ENCODE data around the gene MSX1. TPM values are rescaled to one million over a fixed set of nuclear protein-coding genes. Genes with fewer than 3 reads are reported as not detected.

MSX1 gene
- total RNA-seq, 2 experiments from 2014 or later: 0.12 TPM; not detected in 1

DNA sequence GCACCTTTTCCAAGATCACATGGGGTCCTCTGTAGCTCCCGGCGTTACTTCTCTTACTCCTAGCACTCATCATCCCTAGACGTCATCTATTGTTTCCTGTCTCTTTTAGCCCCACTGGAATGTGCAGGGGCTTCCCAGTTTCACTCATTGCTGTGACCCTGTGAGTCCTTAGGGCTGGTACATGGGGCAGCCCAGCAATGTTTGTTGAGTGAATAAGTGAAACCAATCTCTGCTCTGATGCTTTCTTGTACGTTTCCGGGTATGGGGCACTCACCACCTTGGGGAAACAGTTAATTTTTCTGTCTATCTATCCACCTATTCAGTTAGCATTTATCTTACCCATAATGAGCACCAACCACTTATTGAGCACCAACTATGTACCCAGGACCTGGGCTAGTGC, 16.1 kb downstream of the MSX1 start:
- H3K27ac Mint-ChIP-seq: no peak overlapping the region
- H3K27me3 Mint-ChIP-seq: peaks cover 40% of the 10 kb centered on the region
- DNase-seq (no peak), ATAC-seq (no peak)
- H3K4me1 Mint-ChIP-seq: no peaks in the 10 kb centered on the region
- no peak overlapping the region for H3K4me3 Mint-ChIP-seq
- H3K36me3 Mint-ChIP-seq: no peaks in the 10 kb centered on the region
- CTCF ChIA-PET: no interaction called here
- no peaks in the 10 kb centered on the region for H3K9me3 Mint-ChIP-seq (ENCODE audit: low read depth)

DNA sequence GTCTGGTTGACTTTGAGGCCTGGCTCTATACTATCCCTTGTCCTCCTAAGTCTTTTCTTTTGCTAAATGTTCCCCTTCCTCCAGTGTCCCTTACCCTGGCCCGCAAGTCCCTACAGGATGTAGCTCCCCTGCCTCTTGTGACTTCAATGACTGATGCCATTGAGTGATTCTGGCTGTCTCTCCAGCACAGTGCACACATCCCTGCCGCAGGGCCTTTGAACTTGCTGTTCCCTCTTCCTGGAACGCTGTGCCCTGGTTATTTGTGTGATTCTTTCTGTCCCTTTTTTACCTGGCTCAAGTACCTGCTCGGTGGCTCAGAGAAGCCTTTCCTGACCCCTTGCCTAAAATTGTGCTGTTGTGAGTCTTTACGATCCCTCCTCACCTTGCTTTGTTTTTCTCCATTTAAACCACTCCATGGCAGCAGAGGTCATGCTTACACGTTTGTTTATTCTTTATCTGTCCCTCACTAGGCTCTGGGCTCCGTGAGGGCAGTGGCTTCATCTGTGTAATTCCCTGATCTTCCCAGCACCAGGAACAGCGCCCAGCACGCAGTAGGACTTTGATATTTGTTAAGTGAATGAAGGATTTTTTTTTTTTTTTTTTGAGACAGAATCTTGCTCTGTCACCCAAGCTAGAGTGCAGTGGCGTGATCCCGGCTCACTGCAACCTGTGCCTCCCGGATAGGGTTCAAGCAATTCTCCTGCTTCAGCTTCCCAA, 17.6 kb downstream of the MSX1 start:
- Mint-ChIP-seq H3K4me3 (no peak overlapping the region), H3K9me3 (ENCODE audit: low read depth) (no peaks in the 10 kb centered on the region), H3K27me3 (peaks cover 32% of the 10 kb centered on the region), H3K36me3 (no peaks in the 10 kb centered on the region), H3K27ac (no peak overlapping the region), H3K4me1 (no peaks in the 10 kb centered on the region)
- no peak for ATAC-seq
- DNase-seq: no peak
- CTCF ChIA-PET: no interaction called here

DNA sequence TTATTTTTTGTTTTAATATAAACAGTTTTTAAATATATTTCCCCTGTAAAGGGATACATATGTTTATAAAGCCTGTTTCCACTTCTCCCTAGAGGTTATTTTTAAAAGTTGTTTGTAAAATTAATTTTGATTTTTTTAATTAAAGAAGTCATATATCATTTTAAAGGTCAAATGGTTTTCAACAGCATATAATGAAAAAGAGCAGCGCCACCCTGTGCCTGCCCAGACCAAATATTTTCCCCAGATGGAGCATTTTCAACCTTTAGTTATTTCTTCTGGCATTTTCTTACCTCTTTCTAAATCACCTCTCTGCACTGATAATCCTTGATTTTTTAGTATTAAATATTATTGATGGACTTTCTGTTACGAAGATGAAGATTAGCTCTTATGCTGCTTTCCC, 21.0 kb downstream of the MSX1 start:
- H3K36me3 Mint-ChIP-seq: no peaks in the 10 kb centered on the region
- DNase-seq: no peak
- peaks cover 19% of the 10 kb centered on the region for H3K27me3 Mint-ChIP-seq
- H3K27ac Mint-ChIP-seq: no peak overlapping the region
- CTCF ChIA-PET: no interaction called here
- ATAC-seq: no peak
- no peaks in the 10 kb centered on the region for H3K9me3 Mint-ChIP-seq (ENCODE audit: low read depth)
- no peak overlapping the region for H3K4me3 Mint-ChIP-seq
- H3K4me1 Mint-ChIP-seq: no peaks in the 10 kb centered on the region

DNA sequence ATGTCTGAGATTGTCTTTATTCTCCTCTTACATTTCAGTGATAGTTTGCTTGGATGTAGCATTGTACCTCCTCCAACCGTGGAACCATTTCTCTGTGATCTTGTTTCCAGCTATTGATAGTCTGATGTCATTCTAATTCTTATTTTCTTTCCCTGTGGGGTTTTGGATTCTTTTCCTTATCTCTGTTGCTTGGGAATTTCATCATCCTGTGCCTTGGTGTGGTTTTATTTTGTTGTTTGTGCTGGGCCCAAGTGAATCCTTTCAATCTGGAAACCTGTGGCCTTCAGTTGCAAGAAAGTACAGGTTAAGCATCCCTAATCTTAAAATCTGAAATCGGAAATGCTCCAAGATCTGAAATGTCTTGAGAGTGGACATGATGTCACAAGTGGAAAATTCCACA, 22.0 kb downstream of the MSX1 start:
- H3K4me3 Mint-ChIP-seq: no peak overlapping the region
- no peaks in the 10 kb centered on the region for H3K9me3 Mint-ChIP-seq (ENCODE audit: low read depth)
- H3K36me3 Mint-ChIP-seq: no peaks in the 10 kb centered on the region
- ATAC-seq (no peak), DNase-seq (no peak)
- H3K27ac Mint-ChIP-seq: no peak overlapping the region
- no peaks in the 10 kb centered on the region for H3K4me1 Mint-ChIP-seq
- CTCF ChIA-PET: no interaction called here
- H3K27me3 Mint-ChIP-seq: peaks cover 19% of the 10 kb centered on the region

DNA sequence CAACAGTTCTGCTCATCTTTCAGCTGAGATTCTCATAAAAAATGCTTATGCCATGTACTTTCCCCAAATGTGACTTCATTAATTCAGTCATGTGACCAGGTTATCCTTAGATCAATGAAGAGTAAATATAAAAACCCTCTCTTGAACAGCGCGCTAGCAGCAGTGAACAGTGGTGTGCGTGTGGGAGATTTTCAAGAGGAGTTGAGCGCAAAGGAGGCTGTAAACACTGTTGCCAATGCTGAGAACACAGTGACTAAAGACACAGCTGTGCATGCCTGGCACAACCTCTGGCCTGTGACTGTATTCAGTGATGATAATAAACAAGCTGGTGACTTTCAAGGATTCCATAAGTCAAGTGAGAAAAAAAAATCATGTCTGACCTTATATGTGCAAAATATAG, 25.1 kb downstream of the MSX1 start:
- H3K27ac Mint-ChIP-seq: no peak overlapping the region
- no peaks in the 10 kb centered on the region for H3K36me3 Mint-ChIP-seq
- no peak overlapping the region for H3K4me3 Mint-ChIP-seq
- CTCF ChIA-PET: no interaction called here
- no peak for DNase-seq
- H3K4me1 Mint-ChIP-seq: no peaks in the 10 kb centered on the region
- H3K9me3 Mint-ChIP-seq (ENCODE audit: low read depth): no peaks in the 10 kb centered on the region
- no peak for ATAC-seq
- peaks cover 25% of the 10 kb centered on the region for H3K27me3 Mint-ChIP-seq

DNA sequence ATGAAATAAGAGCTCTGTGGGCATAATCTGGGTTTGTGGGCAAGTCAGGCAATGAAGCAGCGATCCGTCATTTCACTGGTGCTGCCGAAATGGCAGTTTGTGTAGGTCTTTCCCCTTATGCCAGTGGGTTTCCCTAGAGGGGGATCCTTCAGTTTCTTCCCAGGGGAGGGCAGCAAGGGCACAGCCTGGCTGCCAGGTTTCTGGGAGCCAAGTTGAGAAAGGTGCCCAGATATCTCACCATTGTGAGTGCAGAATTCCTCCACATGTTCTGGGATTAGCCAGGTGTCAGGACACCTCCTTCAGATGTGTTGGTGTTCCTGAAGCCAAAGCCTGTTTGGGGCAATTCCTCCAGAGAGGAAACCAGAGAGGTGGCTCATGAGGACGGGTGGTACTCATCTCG, 28.0 kb downstream of the MSX1 start:
- peaks cover 20% of the 10 kb centered on the region for H3K27me3 Mint-ChIP-seq
- no peak for ATAC-seq
- H3K36me3 Mint-ChIP-seq: no peaks in the 10 kb centered on the region
- H3K4me1 Mint-ChIP-seq: no peaks in the 10 kb centered on the region
- H3K27ac Mint-ChIP-seq: no peak overlapping the region
- no peaks in the 10 kb centered on the region for H3K9me3 Mint-ChIP-seq (ENCODE audit: low read depth)
- CTCF ChIA-PET: no interaction called here
- DNase-seq: no peak
- no peak overlapping the region for H3K4me3 Mint-ChIP-seq

DNA sequence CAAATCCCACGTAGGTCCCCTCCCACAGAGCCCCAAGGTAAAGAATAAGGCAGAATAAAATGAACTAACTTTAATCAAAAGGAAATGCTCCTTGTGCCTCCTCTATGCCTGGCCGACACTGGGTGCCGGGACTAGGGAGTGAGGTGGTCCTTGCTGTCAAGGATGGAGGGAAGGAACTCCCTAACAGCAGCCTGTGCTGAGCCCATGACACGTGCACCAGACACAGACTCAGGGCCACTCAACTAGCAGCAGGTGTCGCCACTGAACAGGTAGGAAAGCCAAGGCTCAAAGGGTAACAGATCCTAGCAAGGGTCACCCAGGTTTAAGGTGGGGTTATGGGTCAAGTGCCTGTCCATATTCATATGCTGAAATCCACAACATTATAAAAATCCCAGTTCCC, 29.2 kb downstream of the MSX1 start:
- H3K9me3 Mint-ChIP-seq (ENCODE audit: low read depth): no peaks in the 10 kb centered on the region
- DNase-seq: no peak
- no peak overlapping the region for H3K4me3 Mint-ChIP-seq
- no peaks in the 10 kb centered on the region for H3K36me3 Mint-ChIP-seq
- no peak for ATAC-seq
- CTCF ChIA-PET: no interaction called here
- H3K4me1 Mint-ChIP-seq: no peaks in the 10 kb centered on the region
- H3K27me3 Mint-ChIP-seq: peaks cover 17% of the 10 kb centered on the region
- H3K27ac Mint-ChIP-seq: no peak overlapping the region

DNA sequence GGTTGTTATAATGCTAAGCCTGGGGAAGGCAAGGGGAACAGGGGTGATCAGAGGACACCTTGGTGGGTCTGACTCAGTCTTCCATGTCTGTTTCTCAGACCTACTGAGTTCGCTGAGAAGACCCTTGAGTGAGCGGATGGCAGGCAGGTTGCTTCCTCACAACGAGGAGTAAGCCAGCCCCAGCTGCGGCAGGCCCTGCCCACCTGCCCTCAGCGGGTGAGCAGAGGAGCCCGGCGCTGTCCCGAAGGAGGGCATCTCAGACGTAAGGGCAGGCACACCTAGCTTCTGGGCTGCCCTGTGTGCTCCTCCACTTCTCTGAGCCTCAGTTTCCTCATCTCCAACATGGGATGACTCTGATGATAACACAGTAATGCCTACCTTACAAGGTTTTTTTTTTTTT, 30.3 kb downstream of the MSX1 start:
- CTCF ChIA-PET: no interaction called here
- no peaks in the 10 kb centered on the region for H3K4me1 Mint-ChIP-seq

DNA sequence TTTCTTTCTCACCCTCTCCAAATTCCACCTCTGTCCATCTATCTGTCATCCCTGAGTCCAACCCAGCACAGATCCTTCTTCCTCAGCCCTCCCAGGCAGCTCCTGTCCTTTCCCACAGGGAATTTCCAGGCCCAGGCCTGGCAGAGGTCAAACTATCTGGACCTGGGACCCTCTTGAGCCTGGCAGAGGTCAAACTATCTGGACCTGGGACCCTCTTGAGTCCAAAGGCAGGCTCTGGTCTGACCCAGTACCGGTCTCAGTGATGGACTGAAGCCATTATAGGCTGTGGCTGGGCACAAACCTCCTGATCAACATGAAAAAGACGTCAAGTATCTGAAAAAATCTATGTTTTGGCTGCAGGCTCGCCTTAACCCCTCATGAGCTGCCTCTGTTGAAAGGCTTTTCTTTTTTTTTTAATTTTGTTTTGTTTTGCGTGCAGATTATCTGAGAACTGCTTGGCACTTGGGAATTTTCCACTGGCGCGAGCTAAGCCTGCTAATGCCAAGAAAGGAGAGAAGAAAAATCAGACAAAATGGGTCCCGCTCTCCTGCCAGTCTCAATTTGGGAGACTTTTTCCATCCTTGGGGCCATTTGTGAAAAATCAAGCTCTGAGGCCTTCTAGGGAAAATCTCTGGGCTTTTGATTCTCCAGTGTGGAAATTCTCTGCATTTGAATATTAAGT, 31.2 kb downstream of the MSX1 start:
- H3K4me1 Mint-ChIP-seq: no peaks in the 10 kb centered on the region
- CTCF ChIA-PET: no interaction called here
- no peaks in the 10 kb centered on the region for H3K36me3 Mint-ChIP-seq
- peaks cover 8% of the 10 kb centered on the region for H3K27me3 Mint-ChIP-seq
- H3K4me3 Mint-ChIP-seq: no peak overlapping the region
- no peaks in the 10 kb centered on the region for H3K9me3 Mint-ChIP-seq (ENCODE audit: low read depth)
- H3K27ac Mint-ChIP-seq: no peak overlapping the region
- DNase-seq (no peak), ATAC-seq (no peak)

More for the DNA sequence above, 30.3 kb downstream of the MSX1 start:
- no peaks in the 10 kb centered on the region for H3K36me3 Mint-ChIP-seq
- H3K27me3 Mint-ChIP-seq: peaks cover 12% of the 10 kb centered on the region
- no peaks in the 10 kb centered on the region for H3K9me3 Mint-ChIP-seq (ENCODE audit: low read depth)
- ATAC-seq (no peak), DNase-seq (no peak)
- no peak overlapping the region for H3K27ac Mint-ChIP-seq
- H3K4me3 Mint-ChIP-seq: no peak overlapping the region

DNA sequence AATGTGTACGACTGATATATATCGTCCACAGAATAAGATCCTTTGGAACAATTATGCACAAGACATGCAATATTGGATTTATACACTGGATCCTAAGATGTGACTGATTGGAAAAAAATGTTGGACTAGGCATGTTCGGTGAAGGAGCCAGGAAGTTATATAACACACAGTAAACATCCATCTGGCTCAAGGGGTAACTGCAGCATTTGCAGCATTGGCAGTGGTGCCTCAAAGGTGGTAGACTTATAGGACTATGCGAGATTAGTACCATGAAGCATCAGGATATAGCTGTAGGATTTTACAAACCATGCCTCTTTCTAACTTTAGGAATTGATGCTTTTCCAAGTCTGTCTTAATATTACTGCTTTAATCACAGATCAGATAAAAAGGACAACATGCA, 34.3 kb downstream of the MSX1 start:
- Mint-ChIP-seq H3K4me3 (no peak overlapping the region), H3K27me3 (peaks cover 2% of the 10 kb centered on the region), H3K9me3 (ENCODE audit: low read depth) (no peaks in the 10 kb centered on the region), H3K36me3 (no peaks in the 10 kb centered on the region), H3K4me1 (no peaks in the 10 kb centered on the region), H3K27ac (no peak overlapping the region)
- DNase-seq (no peak), ATAC-seq (no peak)
- CTCF ChIA-PET: no interaction called here

DNA sequence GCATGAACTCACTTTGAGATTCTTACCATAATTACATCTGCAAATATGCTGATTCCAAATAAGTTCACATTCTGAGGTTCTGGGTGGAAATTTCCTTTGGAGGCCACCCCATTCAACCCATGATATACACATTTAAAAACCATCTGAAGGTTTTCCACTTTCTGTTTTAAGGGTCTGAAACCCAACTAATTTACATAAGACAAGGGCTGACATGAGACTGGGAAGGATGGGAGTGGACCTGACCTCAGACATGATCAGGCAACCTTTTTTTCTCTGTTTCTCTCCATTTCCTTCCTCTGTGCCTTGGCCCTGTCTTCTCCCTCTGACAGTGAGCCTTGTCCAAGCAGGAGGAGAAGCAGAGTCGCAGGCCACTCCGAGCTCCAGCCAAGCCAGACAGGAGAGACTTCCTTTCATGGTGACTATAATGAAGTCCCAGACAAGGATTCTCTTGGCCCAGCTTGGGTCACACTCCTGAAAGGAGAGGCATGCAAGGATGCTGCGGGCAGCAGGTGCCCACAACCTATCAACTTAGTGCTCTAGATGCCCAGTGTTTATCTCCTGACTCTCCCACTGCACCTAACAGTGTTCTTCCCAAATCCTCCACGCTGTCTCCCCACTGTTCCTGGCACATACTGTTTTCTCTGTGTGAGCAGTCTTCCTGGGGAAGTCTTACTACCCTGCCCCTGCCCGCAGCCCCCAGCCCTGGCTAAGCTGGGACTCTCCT, 39.9 kb downstream of the MSX1 start:
- Mint-ChIP-seq H3K9me3 (ENCODE audit: low read depth) (no peaks in the 10 kb centered on the region), H3K4me3 (no peak overlapping the region), H3K27me3 (no peaks in the 10 kb centered on the region), H3K27ac (no peak overlapping the region), H3K36me3 (no peaks in the 10 kb centered on the region), H3K4me1 (no peaks in the 10 kb centered on the region)
- DNase-seq: no peak
- CTCF ChIA-PET: interaction anchor here (1.6 kb wide), 1 partner anchor 16 kb away, joined by 3 read pairs; no protein-coding TSS in a partner anchor
- no peak for ATAC-seq

DNA sequence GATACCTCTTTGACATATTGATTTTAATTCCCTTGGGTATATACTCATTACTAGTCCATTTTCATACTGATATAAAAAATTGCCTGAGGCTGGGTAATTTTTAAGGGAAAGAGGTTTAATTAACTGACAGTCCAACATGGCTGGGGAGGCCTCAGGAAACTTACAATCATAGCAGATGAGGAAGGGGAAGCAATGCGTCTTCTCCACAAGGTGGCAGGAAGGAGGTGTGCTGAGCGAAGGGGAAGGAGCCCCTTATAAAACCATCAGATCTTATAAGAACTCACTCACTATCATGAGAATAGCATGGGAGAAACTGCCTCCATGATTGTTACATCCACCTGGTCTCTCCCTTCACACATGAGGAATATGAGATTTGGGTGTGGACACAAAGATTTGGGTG, 42.4 kb downstream of the MSX1 start:
- Mint-ChIP-seq H3K36me3 (no peaks in the 10 kb centered on the region), H3K27me3 (peaks cover 4% of the 10 kb centered on the region), H3K27ac (no peak overlapping the region), H3K9me3 (ENCODE audit: low read depth) (no peaks in the 10 kb centered on the region), H3K4me3 (no peak overlapping the region), H3K4me1 (no peaks in the 10 kb centered on the region)
- DNase-seq (no peak), ATAC-seq (no peak)
- CTCF ChIA-PET: no interaction called here

DNA sequence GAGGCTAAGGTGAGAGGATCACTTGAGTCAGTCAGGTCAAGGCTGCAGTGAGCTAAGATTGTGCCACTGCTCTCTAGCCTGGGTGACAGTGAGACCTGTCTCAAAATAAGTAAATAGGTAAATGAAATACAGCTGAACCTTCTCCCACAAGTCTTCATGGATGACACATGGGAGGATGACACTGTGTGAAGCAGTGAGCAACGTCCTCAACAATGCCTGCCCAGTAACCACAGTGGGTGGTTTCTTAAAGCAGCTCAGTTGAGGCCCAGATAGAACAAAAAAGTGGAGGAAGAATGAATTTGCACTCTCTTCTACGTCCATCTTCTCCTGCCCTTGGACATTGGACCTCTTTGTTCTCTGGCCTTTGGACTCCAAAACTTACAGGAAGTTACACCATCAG, 52.7 kb downstream of the MSX1 start:
- Mint-ChIP-seq H3K4me3 (no peak overlapping the region), H3K27me3 (peaks cover 7% of the 10 kb centered on the region), H3K9me3 (ENCODE audit: low read depth) (no peaks in the 10 kb centered on the region), H3K27ac (no peak overlapping the region), H3K4me1 (no peaks in the 10 kb centered on the region), H3K36me3 (no peaks in the 10 kb centered on the region)
- DNase-seq (no peak), ATAC-seq (no peak)
- CTCF ChIA-PET: no interaction called here

DNA sequence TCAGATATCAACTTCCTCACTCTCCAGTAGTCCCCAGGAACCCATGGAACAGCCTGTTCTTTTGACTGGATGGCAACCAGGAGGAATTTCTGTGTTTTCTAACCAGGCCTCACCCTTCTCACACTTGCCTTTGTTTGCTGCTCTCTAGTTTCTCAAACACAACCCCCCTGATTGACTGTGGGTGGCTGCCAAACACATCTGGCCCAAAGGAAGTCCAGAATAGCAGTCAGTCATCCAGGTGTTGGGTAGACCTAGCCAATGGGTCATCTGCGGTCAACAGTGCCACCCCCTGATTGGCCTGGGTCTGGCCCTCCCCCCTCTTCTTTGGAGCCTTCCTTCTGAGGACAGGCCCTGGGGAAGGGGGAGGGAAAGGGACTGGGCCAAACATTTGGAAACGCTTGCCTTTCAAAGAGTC, 53.7 kb downstream of the MSX1 start:
- Mint-ChIP-seq H3K4me1 (no peaks in the 10 kb centered on the region), H3K9me3 (ENCODE audit: low read depth) (no peaks in the 10 kb centered on the region), H3K4me3 (no peak overlapping the region), H3K27me3 (no peaks in the 10 kb centered on the region), H3K27ac (no peak overlapping the region), H3K36me3 (no peaks in the 10 kb centered on the region)
- CTCF ChIA-PET: no interaction called here
- DNase-seq (no peak), ATAC-seq (no peak)
